HG03439 (cell line): ENCODE data around the gene MAP2.
"Not testable (repeated sequence)": the region's sequence is repeated elsewhere in the genome, so short reads cannot be mapped to it uniquely, and the experiment has no call there.

ENCODE experiments used
- ATAC-seq: cut with Tn5 transposase; IDR thresholded peaks from one replicate; pipeline ENCODE4 v1.9.1; 2021; ENCODE audit warnings: mild to moderate bottlenecking, moderate library complexity; ENCODE audit not compliant: unreplicated experiment

MAP2 gene

DNA sequence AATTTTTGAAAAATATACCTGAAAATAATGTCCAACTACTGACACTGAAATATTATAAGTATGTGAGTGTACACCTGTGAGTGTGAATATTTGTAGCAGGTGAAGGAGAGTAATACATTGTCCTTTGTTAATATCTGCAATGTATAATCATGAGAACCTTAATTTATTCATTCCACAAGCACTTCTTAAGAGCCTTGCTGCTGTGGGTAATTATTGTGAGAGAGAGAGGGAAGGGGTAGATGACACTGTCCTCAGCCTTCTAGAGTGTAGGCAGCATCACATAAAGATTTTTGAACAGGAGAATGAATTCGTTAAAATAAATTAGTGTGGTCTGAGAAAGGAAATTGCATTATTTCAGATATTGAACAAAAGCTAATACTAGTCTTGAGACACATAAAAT lies 157.2 kb downstream of the MAP2 start:
- ATAC-seq, result no peak

DNA sequence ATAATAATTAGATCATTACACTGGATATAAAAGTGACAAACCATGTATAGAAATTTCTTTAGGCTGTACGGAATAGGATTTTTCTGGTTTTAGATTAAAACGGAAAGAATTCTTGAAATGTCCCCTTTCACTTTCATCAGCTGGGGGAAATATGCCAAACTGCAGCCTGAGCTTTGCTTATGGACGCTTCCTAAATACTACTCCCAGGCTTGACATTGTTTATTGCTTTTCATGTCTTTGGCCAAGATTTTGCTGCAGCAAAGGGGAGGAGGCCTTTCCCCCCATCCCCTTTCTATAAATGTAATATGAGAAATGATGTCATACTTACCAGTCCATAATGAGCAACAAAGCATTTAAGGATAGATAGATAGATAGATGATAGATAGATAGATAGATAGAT lies 158.4 kb downstream of the MAP2 start:
- ATAC-seq, result no peak

DNA sequence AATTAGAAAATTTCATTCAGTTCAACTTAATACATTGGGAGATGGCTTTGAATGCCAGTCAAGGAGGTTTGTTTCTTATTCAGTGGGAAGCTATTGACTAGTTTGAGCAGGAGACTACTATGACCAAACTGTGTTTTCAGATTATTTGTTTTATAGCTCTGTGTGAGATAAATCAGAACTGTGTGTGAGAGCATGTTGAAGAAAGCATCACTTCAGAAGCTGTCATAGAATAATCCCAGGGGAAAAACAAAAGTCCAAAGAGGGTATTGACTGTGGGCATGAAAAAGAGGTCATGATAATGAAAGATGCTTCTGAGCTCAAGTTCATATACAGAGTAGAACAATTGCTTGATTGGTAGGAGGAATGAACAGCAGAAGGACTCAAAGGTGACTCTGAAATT lies 160.6 kb downstream of the MAP2 start:
- no peak for ATAC-seq

DNA sequence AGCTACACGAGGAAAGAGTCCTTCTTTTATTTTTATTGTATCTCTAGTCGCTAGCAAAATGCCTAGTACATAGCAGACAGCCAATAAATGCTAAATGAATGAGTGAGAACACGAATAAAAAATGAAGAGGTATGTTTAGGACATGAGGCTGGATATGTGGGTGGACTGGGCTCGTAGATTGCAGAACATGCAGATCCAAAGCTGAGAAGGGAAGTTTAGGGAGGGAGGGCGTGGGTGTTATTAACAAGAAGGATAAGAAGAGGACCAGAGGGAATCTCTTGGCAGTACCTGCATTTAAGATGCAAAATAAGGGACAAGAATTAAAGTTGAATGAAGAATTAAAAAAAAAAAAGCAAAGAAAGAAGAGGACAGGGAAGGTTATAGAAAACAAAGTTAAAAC lies 161.1 kb downstream of the MAP2 start:
- ATAC-seq, result no peak

DNA sequence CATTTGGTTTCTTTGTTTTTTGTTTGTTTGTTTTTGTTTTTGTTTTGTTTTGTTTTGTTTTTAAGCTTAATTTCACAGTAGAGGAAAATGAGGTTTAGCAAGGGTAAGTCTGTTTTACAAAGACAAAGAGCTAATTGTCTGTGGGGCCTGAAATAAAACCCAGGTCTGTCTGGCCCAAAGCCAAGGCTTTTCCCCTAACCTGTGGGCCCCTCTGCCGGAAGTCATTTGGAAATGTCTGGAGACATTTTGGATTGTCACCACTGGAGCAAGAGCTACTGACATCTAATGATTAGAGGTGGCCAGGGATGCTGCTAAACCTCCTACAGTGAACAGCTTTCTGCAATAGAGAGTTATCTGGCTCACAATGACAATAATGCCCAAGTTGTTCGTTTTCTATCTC lies 167.2 kb downstream of the MAP2 start:
- no peak for ATAC-seq

DNA sequence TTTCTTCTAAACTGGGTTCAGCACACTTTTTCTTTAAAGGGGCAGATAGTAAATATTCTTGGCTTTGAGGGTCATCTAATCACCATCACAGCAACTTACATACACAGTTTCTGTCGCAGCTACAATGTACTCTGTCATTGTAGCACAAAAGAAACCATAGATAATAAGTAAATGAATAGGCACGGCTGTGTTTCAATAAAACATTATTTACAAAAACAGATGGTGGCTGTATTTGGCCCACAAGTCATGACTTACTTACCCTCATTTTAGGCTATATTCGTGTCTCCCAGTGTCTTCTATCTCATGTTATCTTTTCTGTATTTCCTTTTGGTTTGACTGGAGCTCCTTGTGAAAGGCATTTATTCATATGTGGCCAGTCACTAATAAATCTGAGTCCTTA lies 168.3 kb downstream of the MAP2 start:
- ATAC-seq, result no peak

DNA sequence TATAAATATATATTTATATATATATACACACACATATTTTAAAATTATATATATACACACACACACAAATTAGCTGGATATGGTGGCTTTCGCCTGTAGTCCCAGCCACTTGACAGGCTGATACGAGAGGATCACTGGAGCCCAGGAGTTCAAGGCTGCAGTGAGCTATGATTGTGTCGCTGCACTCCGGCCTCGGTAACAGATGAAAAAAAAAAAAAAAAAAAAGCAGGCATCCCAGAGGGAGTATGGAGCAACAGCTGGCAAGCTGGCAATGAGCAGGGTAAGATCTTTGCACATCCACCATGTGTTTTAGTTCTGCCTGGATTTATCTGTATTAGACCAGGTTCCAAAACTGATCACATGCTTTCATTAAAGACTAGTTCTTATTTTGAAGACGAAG lies 170.1 kb downstream of the MAP2 start:
- no peak for ATAC-seq

DNA sequence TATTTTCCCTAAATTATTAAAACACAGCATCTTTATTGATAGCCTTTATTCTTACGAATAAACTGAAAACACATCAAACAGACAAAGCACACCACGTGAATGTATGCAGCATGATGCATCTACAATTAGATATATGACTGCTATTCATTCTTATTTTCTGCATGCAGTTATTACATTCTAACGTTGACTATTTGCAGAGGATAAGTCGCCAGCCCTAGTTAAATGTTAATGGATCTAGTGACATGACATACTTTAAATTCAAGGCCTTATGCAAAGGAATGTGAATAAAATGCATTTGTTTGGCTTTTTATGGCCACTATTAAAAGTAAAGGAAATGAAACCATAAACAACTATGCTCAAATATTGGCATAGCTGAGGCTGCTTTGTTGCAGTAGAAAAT lies 172.4 kb downstream of the MAP2 start:
- no peak for ATAC-seq

DNA sequence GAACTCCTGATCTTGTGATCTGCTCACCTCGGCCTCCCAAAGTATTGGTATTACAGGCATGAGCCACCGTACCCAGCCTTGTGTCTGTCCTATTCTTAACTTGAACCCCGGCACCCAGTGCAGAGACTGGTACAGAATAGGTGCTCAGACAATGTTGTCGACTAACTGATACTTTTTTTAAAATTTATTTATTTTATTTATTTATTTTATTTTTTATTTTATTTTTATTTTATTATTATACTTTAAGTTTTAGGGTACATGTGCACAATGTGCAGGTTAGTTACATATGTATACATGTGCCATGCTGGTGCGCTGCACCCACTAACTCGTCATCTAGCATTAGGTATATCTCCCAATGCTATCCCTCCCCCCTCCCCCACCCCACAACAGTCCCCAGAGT lies 174.4 kb downstream of the MAP2 start:
- ATAC-seq, result not testable (repeated sequence)

DNA sequence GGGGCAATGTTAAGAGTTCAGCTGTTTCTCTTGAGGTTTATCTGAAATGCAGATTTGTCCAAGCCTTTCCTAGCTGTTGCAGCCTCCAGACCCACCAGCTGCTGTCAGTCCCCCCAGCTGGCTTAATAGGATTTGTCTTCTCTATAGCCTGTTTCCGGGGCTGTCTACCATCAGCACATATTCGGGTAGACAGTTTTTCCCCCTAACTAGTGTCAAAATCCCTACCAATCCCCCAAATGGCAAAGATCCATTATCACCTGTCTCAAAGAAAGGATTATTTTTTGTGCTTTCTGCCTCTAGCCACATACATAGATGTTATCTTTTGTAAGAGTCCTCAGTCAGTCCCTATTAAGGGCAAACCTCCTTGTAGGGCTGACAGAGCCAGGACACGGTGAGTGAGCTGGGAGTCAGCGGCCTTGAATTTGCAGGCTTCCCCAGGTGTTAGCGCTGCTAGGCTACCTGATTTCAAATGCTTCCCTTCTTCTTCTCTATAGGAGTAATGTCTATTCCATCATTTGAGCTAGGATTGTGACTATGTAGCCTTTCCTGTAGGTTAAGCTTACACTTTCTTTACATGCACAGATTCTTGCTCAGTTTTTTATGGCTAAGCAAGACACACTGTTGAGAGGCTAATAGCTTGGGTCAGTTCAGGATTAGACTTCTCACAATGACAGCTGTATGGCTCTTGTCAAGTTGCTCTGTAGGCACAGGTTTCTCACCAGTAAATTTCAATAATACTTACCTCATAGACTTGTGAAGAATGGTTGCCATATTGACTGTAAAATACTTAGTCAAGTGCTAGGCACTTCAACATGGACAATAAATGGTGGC lies 176.7 kb downstream of the MAP2 start:
- ATAC-seq, result no peak

DNA sequence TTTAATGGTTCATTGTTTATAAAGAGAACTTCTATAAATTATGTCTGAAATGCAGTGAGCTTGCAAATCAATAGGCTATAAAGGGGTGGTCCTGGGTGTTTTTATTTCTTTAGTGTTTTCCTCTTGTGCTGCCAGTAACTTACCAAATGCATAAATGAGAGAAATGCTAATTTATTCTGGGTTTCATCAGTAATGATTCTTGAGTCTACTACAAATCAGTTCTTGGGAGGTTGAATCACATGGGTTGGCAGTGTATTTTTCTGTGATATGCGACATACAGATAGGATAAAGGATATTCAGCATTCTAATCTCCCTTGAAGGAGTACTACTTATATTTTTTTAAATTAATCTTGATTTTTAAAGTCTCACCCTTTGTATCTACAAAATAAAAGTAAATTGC lies 177.7 kb downstream of the MAP2 start:
- no peak for ATAC-seq

DNA sequence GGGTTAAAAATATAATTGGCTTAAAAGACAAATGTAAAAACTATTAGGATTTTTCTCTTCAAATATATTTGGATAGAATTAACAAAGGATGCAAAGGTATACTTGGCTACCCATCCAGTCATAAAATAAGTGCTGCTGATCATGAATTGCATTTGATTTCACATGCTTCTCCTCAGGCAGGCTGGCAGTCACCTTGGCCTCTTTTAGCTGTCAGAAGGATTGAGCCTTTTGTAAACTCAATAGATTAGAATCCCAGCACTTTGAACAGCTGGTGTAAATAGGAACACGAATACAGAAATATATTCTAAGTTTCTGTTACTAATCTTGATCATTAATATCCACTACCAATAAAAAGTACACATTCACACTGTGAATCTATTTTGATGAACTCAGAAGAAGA lies 178.4 kb downstream of the MAP2 start:
- ATAC-seq, result no peak

DNA sequence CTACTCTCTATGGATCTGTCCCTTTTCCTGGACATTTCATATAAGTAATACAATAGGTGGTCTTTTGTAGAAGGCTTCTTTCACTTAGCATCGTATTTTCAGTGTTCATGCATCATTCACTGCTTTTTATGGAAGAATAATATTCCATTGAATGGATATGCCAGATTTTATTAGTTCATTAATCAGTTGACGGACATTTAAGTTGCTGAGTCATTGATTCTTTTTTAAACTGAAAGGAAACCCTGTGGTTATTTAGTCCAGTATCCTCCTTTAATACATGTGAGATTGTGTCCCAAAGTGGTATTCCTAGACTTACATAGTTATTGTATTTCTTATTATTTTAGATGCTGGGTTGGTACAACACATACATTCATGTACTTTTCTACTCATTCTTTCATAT lies 185.7 kb downstream of the MAP2 start:
- no peak for ATAC-seq

DNA sequence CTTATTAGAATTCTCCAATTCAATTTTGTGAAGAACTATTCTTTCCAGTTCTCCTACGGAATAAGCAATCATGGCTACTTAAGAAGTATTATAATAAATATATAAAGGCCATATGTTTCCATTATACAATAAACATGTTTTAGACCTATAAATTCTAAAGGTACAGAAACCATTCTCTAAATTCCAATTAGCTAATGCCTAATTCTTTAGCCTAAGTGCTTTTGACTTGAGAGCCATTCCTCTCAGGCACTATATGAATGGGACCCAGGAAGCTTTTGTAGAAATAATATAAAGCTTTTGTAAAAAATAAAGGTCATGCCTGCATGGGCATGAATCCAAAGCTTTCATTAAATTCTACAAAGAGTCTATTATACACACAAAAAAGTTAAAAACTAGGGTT lies 186.8 kb downstream of the MAP2 start:
- no peak for ATAC-seq

DNA sequence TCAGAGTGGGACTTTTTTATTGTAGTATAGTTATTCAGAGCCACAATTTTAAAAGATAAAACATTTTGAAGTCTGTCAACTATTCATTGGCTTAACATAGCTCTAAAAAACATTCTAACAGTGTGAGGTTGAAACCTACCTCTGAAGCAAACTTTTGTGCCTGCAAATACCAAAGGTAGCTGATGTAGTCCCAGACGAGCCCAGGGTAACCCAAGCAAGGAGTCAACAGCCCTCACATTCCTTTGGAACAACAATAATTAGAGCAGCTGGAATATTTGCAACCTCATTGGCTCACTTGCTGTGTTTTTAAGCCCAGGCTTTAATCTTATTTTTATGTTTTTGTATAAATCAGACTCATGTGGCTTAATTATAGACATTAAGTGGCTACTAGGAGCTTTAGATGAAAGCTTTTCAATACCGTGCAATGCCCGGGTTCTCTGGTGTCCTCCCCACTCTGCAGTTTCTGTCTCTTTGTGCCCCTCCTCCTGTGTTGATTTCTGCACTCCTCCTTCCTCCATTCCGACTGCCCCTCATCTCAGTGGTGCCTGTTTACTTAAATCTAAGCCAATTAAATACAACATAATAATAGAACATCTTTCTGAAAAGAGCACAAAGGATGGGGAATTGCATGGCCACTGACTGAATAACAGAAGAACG lies 189.9 kb downstream of the MAP2 start:
- ATAC-seq, result no peak

DNA sequence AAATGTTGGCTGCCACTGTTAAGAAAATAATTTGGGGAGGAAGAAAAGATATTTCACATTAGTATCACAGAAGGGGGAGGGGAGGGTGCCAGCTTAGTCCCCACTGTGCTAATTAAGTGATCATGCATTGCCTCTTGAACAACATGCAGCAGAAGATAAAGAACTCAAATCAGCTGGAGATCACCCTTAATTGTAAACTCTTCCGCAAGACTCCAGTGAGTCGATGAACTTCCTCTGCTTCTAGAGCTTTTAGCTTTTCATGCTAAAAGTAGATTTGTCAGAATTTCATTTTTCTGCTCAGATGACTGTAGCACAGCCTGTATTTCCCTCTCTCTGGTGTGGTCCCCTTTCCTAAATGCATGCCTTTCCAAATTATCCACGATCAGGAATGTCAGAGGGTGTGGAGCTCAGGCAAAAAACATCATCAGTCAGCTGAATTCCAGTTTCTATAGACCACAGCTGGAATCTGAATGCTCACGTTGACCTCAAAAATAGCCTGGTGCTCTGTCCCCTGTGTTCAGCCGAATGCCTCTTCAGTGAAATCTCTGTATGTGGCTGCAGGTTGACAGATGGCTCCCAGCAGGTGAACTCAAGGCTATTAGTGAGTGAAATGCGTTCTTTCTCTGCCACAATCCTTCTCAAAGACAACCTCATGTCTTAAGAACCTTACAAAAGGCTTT lies 191.0 kb downstream of the MAP2 start:
- no peak for ATAC-seq

DNA sequence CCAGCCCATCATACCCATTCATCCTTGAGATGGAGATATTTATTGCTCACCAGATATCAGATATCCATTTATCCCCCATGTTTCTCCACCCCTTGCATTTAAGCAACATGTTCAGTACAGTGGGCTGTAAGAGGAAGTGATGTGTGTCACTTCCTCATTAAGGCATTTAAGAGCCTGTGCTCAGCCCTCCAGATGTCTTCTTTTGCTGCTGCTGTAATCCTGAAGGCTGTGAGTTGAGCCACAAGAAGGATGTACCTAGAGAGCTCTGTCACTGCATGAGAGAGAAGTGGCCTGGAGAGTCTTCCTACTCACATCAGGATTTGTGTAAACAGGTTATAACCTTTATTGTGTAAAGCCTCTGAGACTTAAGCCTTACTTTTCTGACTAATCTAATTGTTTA lies 195.9 kb downstream of the MAP2 start:
- no peak for ATAC-seq

DNA sequence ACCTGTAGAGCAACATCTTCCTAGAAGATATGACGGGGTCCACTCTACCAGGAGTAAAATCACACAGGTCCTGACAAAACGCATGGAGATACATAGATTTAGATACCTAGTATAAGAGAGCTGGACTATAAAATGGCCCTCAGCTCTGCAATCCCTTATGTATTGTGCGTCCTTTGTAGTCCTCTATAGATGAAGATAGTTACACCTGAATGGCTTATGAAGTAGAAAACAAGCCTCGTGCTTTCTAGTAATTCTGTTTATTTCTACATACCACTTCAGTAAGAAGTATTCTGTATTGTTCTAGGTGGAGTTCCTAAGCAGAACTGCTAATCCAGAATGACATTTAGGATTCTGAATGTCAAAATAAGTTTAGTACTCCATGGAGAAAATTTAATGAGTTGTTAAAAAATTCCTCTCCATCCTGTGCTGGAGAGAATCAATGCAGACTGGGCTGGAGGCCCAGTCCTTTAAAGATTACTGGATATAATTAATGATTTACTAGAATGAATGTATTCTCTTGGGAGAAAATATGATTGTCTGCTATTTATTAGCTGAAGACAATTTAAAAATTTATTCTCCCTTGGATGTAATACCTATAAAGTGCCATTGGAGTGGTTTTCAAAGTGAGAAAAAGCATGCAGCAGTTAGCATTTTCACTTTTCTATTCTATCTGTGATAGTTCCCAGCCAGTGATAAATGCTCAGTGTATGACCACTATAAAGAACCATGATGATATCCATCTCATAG lies 200.5 kb downstream of the MAP2 start:
- ATAC-seq, result no peak

DNA sequence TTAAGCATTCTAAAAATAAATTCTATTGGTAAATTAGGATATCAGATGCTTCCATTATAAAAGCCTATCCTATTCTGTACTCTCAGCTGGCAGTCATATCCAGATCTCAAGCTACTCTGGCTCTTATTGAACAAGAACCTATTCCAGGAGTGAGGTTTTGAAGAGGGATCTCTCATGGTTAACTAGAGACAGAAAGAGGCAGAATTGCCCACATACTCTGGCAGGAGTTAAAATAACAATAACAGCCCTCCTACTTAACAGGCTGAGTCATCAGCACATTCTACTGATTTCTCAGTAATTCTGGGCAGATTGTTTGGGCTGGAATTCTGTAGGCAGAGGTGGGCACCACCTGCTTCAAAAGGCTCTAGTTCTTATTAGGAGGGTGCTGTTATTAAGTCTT lies 205.8 kb downstream of the MAP2 start:
- ATAC-seq, result no peak

DNA sequence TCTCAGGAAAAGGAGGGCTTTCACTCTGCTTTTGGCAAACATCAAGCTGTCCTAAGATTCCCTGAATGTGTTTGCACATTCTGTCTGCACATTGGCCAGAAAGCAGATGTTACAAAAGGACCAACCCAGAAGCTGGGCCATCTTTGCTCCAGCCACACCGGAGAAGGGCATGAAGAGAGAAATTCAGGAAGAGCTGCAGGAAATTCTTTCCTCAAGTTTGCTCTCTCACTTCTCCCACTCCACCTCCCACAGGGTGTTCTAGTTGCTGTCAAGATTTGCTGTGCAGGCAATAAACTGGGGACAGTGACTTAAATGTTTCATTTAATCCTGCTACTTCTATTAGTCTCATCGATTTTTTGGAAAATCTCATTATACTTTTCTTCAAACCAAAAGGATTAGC lies 210.1 kb downstream of the MAP2 start:
- no peak for ATAC-seq

DNA sequence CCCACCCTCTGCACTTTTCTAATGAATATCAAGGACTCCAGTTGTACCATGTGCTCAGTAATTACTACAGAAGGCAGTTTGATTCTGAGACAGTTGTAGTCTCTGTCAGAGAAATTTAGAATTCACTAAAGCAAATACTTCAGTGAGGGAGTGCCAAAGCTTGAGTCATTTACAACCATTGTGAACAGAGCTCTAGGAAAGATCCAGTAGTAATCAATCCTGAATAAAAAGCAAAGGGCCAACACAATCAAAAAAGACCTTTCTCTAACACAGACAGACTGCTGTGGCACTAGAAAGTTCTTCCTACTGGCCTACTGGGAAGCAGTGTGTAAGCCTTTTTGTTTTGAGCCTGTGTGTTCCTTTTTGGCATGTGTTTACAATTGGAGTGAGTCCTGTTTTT lies 212.2 kb downstream of the MAP2 start:
- no peak for ATAC-seq
